NCI-H748 (cell line): ENCODE measurements around the gene MAP3K8.

ENCODE experiments used
- DNase-seq: peaks from one replicate; lab custom pipeline; 2025; ENCODE audit not compliant: unreplicated experiment; lab: John Stamatoyannopoulos, UW

Gene MAP3K8

GRCh38 chr10:30433730-30434272 is at the start of gene MAP3K8:
TSS of gene MAP3K8 (plus strand) at chr10:30434184. CDS start at chr10:30438939, 4,755 bp downstream.
- DNase-seq: peak; percentile 79

- DNase-seq: peak; percentile 68
Measured at GRCh38 chr10:30384701-30385201, 49.2 kb upstream of the MAP3K8 start.

GRCh38 chr10:30386801-30387588 is 47.0 kb upstream of the MAP3K8 start:
- DNase-seq: no peak

- no peak for DNase-seq
Measured at GRCh38 chr10:30387646-30388243, 46.2 kb upstream of the MAP3K8 start.

GRCh38 chr10:30389543-30389942 is 44.4 kb upstream of the MAP3K8 start:
- no peak for DNase-seq

GRCh38 chr10:30390207-30390606 is 43.8 kb upstream of the MAP3K8 start:
- DNase-seq: no peak

- no peak for DNase-seq
Measured at GRCh38 chr10:30391266-30391665, 42.7 kb upstream of the MAP3K8 start.

- peak; percentile 57 for DNase-seq
Measured at GRCh38 chr10:30392564-30392990, 41.4 kb upstream of the MAP3K8 start.

GRCh38 chr10:30396293-30396692 is 37.7 kb upstream of the MAP3K8 start:
- DNase-seq: no peak

- DNase-seq: no peak
Measured at GRCh38 chr10:30396698-30397097, 37.3 kb upstream of the MAP3K8 start.

- no peak for DNase-seq
Measured at GRCh38 chr10:30398193-30398592, 35.8 kb upstream of the MAP3K8 start.

GRCh38 chr10:30398788-30399187 is 35.2 kb upstream of the MAP3K8 start:
- no peak for DNase-seq

GRCh38 chr10:30403494-30403893 is 30.5 kb upstream of the MAP3K8 start:
- no peak for DNase-seq

GRCh38 chr10:30404540-30404939 is 29.4 kb upstream of the MAP3K8 start:
- no peak for DNase-seq

- DNase-seq: no peak
Measured at GRCh38 chr10:30411263-30411662, 22.7 kb upstream of the MAP3K8 start.

- no peak for DNase-seq
Measured at GRCh38 chr10:30412901-30413300, 21.1 kb upstream of the MAP3K8 start.

GRCh38 chr10:30413996-30414576 is 19.9 kb upstream of the MAP3K8 start:
- DNase-seq: peak; percentile 23

- DNase-seq: no peak
Measured at GRCh38 chr10:30415593-30415992, 18.4 kb upstream of the MAP3K8 start.

- no peak for DNase-seq
Measured at GRCh38 chr10:30417301-30417700, 16.7 kb upstream of the MAP3K8 start.

- DNase-seq: no peak
Measured at GRCh38 chr10:30420266-30420665, 13.7 kb upstream of the MAP3K8 start.

- no peak for DNase-seq
Measured at GRCh38 chr10:30420766-30421165, 13.2 kb upstream of the MAP3K8 start.
